Neural progenitor cell (in vitro differentiated cells): ENCODE data around the gene NSMCE4A. TPM values are rescaled to one million over a fixed set of nuclear protein-coding genes. Genes with fewer than 3 reads are reported as not detected.

ENCODE experiments used
- DNase-seq: peaks from one replicate; pipeline ENCODE4 v3.0.0-alpha.2; 2016; ENCODE audit warnings: low spot score
- H2AFZ ChIP-seq: fragments of 200-600 bp; sonication (generic); replicated peaks from 2 replicates; pipeline ENCODE4 v1.6.1; 2016; ENCODE audit warnings: antibody characterized with exemption
- H3F3A ChIP-seq: fragments of 200-600 bp; sonication (generic); 2 replicates; pipeline ENCODE4 v1.6.1; 2016; ENCODE audit warnings: antibody characterized with exemption, low read depth
- H3K27ac ChIP-seq: fragments of 200-600 bp; sonication (generic); 2 replicates; pipeline ENCODE4 v1.5.1; 2016; ENCODE audit warnings: mild to moderate bottlenecking
- H3K27me3 ChIP-seq: fragments of 200-600 bp; sonication (generic); 2 replicates; pipeline ENCODE4 v1.6.1; 2016; ENCODE audit warnings: mild to moderate bottlenecking, moderate library complexity
- H3K36me3 ChIP-seq: fragments of 200-600 bp; sonication (generic); 2 replicates; pipeline ENCODE4 v1.5.1; 2016
- H3K4me1 ChIP-seq: fragments of 200-600 bp; sonication (generic); 2 replicates; pipeline ENCODE4 v1.6.1; 2016; ENCODE audit warnings: mixed run types
- H3K4me2 ChIP-seq: fragments of 200-600 bp; sonication (generic); 2 replicates; pipeline ENCODE4 v1.6.1; 2016
- H3K4me3 ChIP-seq: fragments of 200-600 bp; sonication (generic); 2 replicates; pipeline ENCODE4 v1.5.1; 2016
- H3K79me2 ChIP-seq: fragments of 200-600 bp; sonication (generic); 2 replicates; pipeline ENCODE4 v1.6.1; 2016; ENCODE audit warnings: low read depth
- H3K9ac ChIP-seq: fragments of 200-600 bp; sonication (generic); 2 replicates; pipeline ENCODE4 v1.6.1; 2016
- H3K9me3 ChIP-seq: fragments of 200-600 bp; sonication (generic); 2 replicates; pipeline ENCODE4 v1.5.1; 2016; ENCODE audit warnings: low read depth
- H4K20me1 ChIP-seq: fragments of 200-600 bp; sonication (generic); 2 replicates; pipeline ENCODE4 v1.6.1; 2016; ENCODE audit warnings: low read depth
- H3K27ac Mint-ChIP-seq: 3 replicates; pipeline ENCODE4 v1.8.0; 2021; ENCODE audit warnings: mixed read lengths
- H3K27me3 Mint-ChIP-seq: 2 replicates; pipeline ENCODE4 v1.8.0; 2022; ENCODE audit warnings: low read depth, mild to moderate bottlenecking, inconsistent platforms, moderate library complexity, mixed read lengths; ENCODE audit not compliant: insufficient read depth
- H3K36me3 Mint-ChIP-seq: 3 replicates; pipeline ENCODE4 v1.8.0; 2021; ENCODE audit warnings: mixed read lengths
- H3K4me1 Mint-ChIP-seq: 3 replicates; pipeline ENCODE4 v1.8.0; 2021; ENCODE audit warnings: mixed read lengths
- H3K4me3 Mint-ChIP-seq: 3 replicates; pipeline ENCODE4 v1.8.0; 2021; ENCODE audit warnings: mild to moderate bottlenecking, moderate library complexity, mixed read lengths
- H3K9me3 Mint-ChIP-seq: 3 replicates; pipeline ENCODE4 v1.8.0; 2020; ENCODE audit warnings: mixed read lengths
- EZH2 ChIP-seq: fragments of 200-600 bp; sonication (generic); IDR thresholded peaks from 2 replicates; pipeline ENCODE4 v1.6.1; 2017; ENCODE audit warnings: antibody characterized with exemption, mild to moderate bottlenecking, moderate library complexity
- EZH2phosphoT487 ChIP-seq: fragments of 200-600 bp; sonication (generic); IDR thresholded peaks from 2 replicates; pipeline ENCODE4 v1.6.1; 2017; ENCODE audit warnings: antibody characterized with exemption
- total RNA-seq: library from RNA; depleted of rRNA; stranded (reverse); fragments of >200 nt; gene quantifications from 2 replicates; pipeline ENCODE4 v1.2.3, GENCODE V29; 2015; ENCODE audit warnings: low replicate concordance
- TF ChIP-seq, protein P1 (sequence below): fragments of 200-600 bp; sonication (generic); IDR thresholded peaks from 2 replicates; pipeline ENCODE4 v1.5.1; 2017; ENCODE audit warnings: antibody characterized with exemption, mild to moderate bottlenecking

The NSMCE4A gene
- total RNA-seq, 1 donor from 2014 or later, result 223 TPM

DNA sequence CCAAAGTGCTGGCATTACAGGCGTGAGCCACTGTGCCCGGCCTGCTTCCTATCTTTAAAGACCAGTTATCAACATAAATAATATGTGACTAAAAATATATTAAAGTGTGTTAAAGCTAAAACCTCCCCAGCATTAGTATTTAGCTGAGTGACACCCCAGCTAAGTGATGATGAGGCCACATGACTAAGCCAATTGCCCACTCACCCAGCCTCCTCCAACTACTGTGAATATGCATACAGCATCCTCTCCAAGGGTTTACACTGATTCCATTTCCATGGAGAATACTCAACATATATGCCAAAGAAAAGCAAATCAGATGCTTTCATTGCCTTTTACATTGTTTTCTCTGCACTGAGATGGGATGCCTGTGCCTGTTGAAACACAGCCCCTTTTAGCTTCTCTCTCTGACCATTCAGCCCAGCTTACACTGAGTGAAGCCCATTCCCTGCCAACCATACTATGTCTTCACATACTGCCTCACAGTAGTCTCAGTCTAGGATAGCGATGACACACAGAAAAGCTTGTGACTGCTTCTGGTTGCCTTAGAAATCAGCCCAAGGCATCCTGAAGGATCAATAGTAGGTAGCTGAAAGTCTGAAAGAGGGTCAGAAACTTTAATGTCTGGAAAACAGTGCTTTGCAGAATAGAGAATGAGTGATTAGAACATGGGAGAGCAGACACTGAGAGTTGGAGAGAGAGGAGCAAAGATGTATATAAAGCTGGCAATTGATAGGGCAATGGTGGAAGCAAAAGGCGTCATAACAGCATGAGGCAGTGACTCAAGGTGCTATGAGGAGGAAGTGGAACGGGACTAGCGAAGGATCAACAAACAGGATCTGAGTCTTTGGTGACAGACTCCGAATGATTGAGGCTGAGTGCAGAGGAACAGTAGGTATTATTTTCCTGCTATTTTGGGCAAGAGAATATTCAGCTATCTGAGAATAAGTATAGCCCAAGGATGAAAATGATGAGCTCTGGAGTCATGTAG lies 27.4 kb downstream of the NSMCE4A start:
- H3F3A ChIP-seq, result peaks cover 14% of the 10 kb centered on the region
- TF ChIP-seq, protein P1, sequence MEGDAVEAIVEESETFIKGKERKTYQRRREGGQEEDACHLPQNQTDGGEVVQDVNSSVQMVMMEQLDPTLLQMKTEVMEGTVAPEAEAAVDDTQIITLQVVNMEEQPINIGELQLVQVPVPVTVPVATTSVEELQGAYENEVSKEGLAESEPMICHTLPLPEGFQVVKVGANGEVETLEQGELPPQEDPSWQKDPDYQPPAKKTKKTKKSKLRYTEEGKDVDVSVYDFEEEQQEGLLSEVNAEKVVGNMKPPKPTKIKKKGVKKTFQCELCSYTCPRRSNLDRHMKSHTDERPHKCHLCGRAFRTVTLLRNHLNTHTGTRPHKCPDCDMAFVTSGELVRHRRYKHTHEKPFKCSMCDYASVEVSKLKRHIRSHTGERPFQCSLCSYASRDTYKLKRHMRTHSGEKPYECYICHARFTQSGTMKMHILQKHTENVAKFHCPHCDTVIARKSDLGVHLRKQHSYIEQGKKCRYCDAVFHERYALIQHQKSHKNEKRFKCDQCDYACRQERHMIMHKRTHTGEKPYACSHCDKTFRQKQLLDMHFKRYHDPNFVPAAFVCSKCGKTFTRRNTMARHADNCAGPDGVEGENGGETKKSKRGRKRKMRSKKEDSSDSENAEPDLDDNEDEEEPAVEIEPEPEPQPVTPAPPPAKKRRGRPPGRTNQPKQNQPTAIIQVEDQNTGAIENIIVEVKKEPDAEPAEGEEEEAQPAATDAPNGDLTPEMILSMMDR, result no peak
- TF ChIP-seq EZH2phosphoT487 (no peak), EZH2 (no peak)
- H3K36me3 ChIP-seq, result no peaks in the 10 kb centered on the region
- H3K9me3 ChIP-seq, result no peaks in the 10 kb centered on the region
- no peak overlapping the region for H2AFZ ChIP-seq
- DNase-seq, result no peak
- H3K4me2 ChIP-seq, result no peak overlapping the region
- H3K36me3 Mint-ChIP-seq, result peaks cover 9% of the 10 kb centered on the region
- no peaks in the 10 kb centered on the region for H3K79me2 ChIP-seq
- H3K27ac Mint-ChIP-seq, result no peak overlapping the region
- no peak overlapping the region for H3K9ac ChIP-seq
- no peaks in the 10 kb centered on the region for H3K9me3 Mint-ChIP-seq
- H3K4me3 Mint-ChIP-seq, result no peak overlapping the region
- no peaks in the 10 kb centered on the region for H3K27me3 ChIP-seq
- H3K4me3 ChIP-seq, result no peak overlapping the region
- H3K27ac ChIP-seq, result no peak overlapping the region
- peaks cover 12% of the 10 kb centered on the region for H3K4me1 ChIP-seq
- no peaks in the 10 kb centered on the region for H3K27me3 Mint-ChIP-seq
- no peaks in the 10 kb centered on the region for H4K20me1 ChIP-seq
- H3K4me1 Mint-ChIP-seq, result peaks cover 12% of the 10 kb centered on the region

DNA sequence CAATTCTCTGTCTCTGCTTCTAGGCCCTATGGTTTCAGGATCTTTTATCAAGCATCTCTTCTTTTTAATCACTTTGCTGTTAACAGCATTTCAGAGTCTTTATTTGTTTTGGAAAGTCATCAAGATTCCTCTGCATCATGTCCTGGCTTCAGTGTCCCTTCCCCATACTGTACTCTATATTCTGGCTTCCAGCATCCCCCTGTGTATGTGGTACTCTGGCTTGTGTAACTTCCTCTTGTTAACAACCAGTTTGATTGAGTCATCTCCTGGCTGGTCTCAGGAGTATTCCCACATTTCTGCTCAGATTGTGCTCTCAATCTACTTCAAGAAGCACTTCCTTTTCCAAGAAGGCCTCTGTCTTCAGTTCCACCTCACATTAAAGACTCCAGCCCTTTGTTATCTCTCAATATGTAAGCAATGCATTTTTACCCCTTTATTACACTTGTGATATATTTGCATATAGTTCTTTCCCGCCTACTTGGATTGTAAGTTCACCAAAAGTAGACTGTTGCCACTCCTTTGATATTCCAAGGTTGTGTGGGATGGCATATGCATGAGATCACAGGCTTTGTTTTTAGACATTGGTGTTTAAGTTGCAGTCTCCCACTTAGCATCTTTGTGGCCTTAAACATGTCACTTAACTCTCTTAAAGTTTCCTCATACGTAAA lies 32.1 kb downstream of the NSMCE4A start:
- Histone ChIP-seq H3K4me2 (no peak overlapping the region), H3K9ac (no peak overlapping the region), H4K20me1 (no peaks in the 10 kb centered on the region), H3F3A (peaks cover 5% of the 10 kb centered on the region), H2AFZ (no peak overlapping the region), H3K27me3 (no peaks in the 10 kb centered on the region), H3K27ac (no peak overlapping the region), H3K79me2 (no peaks in the 10 kb centered on the region), H3K36me3 (no peaks in the 10 kb centered on the region), H3K9me3 (no peaks in the 10 kb centered on the region), H3K4me1 (no peaks in the 10 kb centered on the region), H3K4me3 (no peak overlapping the region)
- no peaks in the 10 kb centered on the region for H3K4me1 Mint-ChIP-seq
- DNase-seq, result no peak
- TF ChIP-seq, protein P1, result no peak
- TF ChIP-seq EZH2, result no peak
- no peak for TF ChIP-seq EZH2phosphoT487
- peaks cover 5% of the 10 kb centered on the region for H3K9me3 Mint-ChIP-seq
- H3K27ac Mint-ChIP-seq, result no peak overlapping the region
- H3K36me3 Mint-ChIP-seq, result peaks cover 10% of the 10 kb centered on the region
- H3K27me3 Mint-ChIP-seq, result peaks cover 2% of the 10 kb centered on the region
- no peak overlapping the region for H3K4me3 Mint-ChIP-seq

DNA sequence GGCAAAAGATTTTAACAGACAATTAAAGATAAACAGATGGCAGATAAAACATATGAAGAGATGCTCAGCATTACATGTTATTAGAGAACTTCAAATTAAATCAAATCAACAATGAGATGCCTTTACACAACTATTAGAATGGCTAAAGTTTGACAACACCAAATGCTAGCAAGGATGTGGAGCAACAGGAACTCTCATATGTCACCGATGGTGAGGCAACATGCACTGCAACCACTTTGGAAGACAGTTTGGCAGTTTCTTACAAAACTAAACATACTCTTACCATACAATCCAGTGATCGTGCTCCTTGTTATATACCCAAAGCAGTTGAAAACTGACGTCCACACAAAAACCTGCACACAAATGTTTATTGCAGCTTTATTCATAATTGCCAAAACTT lies 33.5 kb downstream of the NSMCE4A start:
- Histone ChIP-seq H3F3A (no peaks in the 10 kb centered on the region), H3K4me2 (no peak overlapping the region), H3K79me2 (no peaks in the 10 kb centered on the region), H3K27ac (no peak overlapping the region), H3K4me1 (no peaks in the 10 kb centered on the region), H3K36me3 (no peaks in the 10 kb centered on the region), H3K4me3 (no peak overlapping the region), H3K9me3 (no peaks in the 10 kb centered on the region), H4K20me1 (no peaks in the 10 kb centered on the region), H3K9ac (no peak overlapping the region), H2AFZ (no peak overlapping the region), H3K27me3 (no peaks in the 10 kb centered on the region)
- Mint-ChIP-seq H3K27me3 (peaks cover 2% of the 10 kb centered on the region), H3K4me3 (no peak overlapping the region), H3K27ac (no peak overlapping the region), H3K9me3 (peaks cover 9% of the 10 kb centered on the region), H3K36me3 (peaks cover 12% of the 10 kb centered on the region), H3K4me1 (no peaks in the 10 kb centered on the region)
- DNase-seq, result no peak
- TF ChIP-seq, protein P1, result no peak
- TF ChIP-seq EZH2phosphoT487 (no peak), EZH2 (no peak)
